Measurements from ENCODE around the gene EXOC6B.
"Not testable (repeated sequence)": the region's sequence is repeated elsewhere in the genome, so short reads cannot be mapped to it uniquely, and the experiment has no call there.

Gene EXOC6B

DNA sequence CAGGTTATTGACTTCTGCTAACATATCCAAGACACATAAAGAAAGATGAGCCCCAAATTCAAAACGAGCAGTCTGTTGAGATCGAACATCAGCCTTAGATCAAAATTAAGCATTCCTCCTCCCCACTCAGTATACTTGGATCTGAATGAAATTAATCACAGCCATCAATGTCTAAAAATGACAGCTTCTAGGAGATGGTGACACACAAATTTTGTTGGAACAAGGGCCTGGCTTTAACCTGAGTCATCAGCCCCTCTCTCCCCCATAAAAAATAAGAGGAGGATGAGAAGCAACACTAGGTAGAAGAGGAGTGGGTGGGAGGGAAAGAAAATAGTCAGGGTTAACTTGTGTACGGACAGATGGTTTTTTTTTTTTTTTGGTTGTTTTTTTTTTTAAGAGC, 223.1 kb downstream of the EXOC6B start:
- DNase-seq: no peak

DNA sequence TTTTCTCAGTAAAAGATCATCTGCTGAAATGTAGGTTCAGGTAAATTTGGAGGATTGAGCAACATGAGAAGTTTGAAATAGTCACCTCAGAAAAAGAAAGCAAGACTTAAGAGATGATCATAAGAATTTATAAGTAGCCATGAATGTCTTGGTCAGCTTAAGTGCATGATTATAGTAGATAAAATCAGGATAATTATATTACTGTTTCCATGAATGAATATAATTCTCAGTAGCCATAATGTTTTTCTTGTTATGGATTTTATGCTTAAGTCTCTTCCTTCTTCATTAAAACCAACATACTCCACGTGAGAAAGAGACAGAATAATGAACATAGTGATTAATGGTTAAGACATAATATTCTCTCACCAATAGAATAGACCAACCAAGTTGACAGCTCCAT, 223.7 kb downstream of the EXOC6B start:
- DNase-seq: no peak

DNA sequence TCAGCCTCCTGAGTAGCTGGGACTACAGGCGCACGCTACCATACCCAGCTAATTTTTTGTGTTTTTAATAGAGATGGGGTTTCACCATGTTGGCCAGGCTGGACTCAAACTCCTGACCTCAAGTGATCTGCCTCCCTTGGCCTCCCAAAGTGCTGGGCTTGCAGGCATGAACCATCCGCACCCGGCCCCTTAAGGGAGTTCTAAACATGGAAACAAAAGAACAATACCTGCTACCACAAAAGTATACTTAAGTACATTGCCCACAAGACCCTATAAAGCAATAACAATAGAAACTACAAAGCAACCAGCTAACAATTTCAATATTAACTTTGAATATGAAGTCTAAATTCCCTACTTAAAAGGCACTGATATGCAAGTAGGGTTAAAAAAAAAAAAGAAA, 242.0 kb downstream of the EXOC6B start:
- DNase-seq: not testable (repeated sequence)

DNA sequence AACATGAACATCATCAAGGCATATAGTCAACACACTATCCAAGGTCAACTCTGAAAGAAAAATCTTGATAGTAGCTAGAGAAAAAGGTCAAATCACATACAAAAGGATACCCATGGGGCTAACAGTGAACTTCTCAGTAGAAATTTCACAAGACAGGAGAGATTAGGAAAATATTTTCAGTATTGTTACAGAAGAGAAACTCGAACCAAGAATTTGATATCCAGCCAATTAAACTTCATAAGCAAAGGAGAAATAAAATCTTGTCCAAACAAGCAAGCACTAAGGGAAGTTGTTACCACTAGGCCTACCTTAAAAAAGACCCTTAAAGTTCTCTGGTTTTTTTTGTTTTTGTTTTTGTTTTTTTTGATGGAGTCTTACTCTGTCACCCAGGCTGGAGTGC, 242.5 kb downstream of the EXOC6B start:
- no peak for DNase-seq

DNA sequence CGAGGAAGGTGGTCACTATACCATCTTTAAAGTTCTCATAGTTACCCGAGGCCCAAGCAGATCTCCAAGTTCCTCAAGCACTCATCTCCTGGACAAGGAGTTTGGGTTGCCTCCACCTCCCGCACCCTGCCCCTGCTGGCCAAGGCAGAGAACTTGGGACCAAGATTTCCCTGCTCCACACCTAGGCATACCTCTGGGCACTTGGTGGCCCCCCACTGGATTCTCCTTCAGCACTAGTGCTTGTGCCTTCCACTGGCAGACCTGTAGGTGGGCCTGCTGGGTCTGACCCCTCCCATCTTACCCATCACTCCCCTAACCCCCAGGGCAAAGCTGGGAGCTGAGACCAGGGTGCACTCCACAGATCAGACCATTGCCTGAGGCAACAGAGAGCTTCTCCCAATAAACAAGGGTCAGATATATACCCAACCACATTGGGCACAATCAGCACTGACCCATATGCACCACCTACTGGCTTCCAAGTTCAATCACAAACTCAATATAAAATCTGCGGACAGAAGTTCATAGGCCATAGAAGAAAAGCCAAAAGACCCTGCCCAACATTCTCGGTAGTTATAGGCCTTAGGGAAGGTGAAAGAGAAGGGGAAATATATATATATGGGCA, 244.2 kb downstream of the EXOC6B start:
- no peak for DNase-seq

DNA sequence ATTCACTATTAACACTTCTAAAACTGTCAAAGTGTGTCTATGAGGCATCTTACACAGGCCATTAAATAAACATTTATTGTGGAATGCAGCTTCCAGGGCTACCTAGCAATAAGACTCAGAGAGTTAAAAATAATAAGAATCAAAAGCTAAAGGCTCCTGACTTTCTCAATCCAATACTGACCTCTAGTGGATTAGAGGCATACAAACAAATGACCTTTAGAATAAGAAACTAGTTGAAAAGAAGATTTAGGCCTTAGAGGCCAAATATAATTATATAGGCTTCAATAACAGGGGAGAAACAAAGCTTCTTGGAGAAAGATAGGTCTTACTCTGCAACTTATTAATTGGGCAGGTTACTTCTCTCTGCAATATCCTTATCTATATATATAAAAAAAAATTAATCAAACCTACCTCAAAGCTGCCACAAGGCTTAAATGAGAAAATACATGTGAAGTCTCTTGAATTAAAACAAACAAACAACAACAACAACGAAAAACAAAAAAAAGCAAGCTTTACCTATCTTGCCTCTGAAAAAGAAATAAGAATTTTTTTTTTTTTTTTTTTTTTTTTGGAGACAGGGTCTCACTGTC, 246.1 kb downstream of the EXOC6B start:
- no peak for DNase-seq

DNA sequence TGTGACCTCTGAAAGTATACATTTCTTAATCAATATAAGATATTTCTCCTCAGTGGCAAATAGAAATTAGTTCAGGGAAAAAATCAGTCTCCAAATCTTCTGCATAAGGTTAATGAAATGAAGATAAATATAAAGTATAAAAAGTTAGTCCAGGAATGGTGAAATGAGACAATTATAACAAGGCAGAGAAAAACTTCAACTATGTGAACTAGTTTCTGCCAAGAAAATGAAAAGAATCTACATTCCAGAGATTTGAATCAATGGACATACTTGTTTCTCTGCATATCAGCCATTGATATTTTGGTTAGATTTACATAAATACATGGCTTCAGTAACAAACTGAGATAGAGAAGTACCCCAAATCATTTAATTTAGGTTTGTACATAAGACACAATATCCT, 249.0 kb downstream of the EXOC6B start:
- no peak for DNase-seq

DNA sequence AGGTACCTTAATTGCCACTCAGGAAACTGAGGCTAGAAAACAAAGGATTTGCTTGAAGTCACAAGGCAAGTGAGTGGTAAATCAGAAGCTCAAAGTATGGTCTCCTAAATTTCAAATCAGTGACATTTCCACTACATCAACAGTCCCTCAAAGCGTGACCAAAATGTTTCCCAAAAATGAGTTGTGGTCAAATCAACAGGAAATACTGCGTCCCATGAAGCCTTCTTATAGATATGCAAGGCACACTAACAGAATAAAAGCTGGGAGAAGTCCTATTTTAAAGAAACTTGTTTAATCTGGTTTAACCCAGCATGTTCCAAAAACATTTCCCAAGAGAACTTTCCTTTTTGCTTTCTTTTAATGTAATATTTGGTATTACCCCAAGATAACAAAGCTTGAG, 249.4 kb downstream of the EXOC6B start:
- DNase-seq: no peak

DNA sequence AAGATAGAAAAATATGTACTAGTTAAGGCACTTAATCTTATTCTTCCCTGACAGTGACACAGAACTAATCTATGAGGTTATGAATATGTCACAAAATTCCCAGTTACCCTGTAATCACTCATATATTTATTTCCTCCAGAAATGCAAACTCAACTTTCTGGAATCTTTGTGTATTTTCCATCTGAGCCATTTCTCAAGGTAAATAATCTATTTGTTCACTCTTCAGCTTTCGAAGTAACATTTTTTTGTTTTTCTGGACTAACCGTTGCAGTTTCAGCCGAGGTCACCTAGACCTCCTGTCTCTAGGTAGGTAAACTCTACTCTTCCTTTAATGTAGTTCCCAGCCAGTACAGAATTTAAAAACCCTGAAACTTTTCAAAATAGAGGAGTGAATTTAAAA, 250.9 kb downstream of the EXOC6B start:
- no peak for DNase-seq

DNA sequence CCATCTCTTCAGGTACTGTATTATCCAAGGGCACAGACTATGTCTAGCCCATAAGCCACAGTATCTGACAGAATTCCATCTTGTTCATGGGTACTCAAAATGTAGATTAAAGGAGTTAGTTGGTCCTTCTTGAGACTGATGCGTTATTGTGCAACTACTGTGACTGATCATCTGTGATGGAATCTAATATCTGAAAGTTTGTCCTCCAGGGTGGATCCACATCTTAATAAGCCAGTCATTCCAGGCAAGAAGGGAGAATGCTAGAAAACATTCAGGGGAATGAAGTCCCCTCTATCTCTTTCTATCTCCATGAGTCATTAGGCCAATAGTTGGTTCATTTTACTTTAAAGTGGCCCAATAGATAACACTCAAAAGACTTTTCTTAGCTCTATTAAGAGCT, 252.6 kb downstream of the EXOC6B start:
- DNase-seq: no peak

DNA sequence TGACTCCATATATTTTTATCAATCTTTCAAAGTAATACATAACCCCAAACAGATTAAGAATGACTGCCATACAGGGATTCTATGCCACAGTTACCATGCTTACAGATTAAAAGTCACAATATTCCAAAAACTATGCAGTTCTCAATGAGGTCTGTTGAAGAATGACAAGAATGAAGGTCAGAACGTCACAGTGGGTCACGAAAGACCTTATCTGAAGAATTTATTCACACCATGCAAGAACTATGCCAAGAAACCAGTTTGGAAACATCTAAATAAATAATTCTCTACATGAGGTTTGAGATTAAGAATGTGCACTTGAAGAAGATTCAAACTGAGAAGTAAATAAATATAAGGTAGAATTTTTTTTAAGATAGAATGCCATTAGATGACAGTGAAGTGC, 253.3 kb downstream of the EXOC6B start:
- DNase-seq: no peak

DNA sequence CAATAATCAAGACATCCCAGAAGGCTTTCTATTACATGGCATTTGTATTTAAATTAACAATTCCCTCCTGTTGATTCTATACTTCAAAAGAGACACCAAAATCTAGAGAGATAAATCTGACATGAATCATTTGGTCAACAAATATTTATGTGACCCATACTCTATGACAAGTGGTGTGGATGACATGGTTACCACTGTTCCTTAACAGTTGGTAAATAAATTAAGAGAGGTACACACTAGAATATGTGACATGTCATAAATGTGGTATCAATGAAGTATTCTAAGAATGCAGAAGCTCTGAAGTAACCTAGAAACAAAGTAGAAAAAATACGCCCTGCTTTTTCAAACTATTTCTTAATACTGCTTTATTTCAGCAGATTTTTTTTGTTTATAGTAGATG, 255.4 kb downstream of the EXOC6B start:
- no peak for DNase-seq

DNA sequence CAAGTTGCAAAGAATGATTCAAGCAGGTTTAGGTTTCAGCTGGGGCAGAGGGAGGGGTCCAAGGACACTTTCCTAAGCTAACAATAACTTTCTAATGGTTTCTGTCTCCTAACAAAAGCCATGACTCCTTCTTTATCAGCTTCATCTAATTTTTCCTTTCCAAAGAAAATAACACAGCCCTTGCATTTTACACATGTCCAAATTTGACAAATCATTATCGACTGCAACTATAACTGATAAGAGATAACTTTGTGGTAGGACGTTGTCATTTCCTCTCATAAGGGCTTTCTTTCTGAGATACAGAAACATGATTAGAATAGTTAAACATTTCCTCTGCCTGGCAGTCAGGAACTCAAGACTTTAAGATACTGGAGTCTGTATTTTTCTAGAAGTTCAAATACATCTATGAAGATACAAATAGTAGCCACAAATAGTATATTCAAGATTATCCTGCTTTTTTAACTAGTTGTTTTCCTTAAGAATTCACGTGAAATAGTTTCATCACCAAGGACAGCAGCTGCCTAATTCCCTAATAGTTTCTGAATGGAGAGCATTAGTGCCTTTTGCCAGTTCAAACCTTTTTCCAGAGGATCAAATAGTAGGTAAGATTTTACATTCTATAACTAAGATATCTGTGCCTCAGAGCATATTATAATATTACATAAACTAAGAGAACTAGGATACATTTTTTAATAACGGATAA, 263.2 kb downstream of the EXOC6B start:
- no peak for DNase-seq

DNA sequence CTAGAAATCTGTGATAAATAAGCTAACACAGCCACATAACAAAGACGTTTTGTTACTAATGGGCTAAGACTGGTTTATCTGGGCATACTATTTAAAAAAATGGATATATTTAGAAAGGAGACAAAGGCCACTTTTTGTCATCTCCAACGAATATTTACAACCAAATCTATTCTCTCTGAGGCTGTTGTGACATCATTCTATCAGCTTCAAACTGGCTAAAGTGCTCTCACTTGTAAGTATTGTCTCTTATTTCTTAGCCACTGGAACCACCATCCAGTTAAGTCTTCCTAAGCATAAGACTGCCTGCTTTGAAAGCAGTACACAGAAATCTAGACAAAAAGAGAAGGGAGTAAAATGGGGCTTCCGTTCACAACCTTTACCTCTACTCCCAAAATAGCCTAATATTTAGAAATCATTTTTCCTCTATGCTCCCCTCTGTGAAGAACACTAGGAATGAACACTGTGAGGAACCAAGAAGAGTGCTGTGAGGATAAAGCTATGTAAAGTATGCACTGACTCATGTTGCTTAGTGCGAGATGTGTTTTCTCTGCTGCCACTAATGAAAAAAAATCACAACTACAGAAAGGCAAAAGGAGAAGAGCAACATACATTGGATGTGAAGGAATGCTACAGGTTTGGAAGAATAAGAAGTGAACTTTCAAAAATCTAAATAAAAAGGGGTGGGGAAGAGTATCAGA, 264.1 kb downstream of the EXOC6B start:
- no peak for DNase-seq

DNA sequence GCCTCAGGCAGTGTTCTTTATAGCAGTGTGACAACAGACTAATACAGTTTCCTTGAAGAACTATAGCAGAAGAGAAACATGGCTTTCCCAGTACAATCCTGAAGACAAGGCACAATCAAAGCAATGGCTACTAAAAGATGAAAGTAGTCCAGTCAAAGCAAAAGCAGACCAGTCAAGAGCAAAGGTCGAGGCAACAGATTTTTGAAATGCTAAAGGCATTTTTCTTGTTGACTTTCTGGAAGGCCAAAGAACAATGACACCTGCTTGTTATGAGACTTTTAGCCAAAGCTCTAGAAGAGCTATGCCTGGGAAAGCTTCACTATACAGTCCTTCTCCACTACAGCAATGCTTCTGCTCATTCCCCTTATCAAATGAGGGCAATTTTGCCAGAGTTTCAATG, 269.9 kb downstream of the EXOC6B start:
- no peak for DNase-seq

DNA sequence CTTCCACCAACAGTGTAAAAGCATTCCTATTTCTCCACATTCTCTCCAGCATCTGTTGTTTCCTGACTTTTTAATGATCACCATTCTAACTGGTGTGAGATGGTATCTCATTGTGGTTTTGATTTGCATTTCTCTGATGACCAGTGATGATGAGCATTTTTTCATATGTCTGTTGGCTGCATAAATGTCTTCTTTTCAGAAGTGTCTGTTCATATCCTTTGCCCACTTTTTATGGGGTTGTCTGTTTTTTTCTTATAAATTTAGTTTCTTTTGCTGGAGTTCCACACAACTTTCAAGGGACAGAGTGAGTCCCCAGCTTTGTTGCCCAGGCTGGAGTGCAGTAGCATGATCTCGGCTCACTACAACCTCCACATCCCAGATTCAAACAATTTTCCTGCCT, 270.5 kb downstream of the EXOC6B start:
- DNase-seq: not testable (repeated sequence)

DNA sequence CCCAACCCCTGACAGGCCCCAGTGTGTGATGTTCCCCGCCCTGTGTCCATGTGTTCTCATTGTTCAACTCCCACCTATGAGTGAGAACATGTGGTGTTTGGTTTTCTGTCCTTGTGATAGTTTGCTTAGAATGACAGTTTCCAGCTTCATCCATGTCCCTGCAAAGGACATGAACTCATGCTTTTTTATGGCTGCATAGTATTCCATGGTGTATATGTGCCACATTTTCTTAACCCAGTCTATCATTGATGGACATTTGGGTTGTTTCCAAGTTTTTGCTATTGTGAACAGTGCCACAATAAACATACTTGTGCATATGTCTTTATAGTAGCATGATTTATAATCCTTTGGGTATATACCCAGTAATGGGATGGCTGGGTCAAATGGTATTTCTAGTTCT, 270.9 kb downstream of the EXOC6B start:
- not testable (repeated sequence) for DNase-seq

DNA sequence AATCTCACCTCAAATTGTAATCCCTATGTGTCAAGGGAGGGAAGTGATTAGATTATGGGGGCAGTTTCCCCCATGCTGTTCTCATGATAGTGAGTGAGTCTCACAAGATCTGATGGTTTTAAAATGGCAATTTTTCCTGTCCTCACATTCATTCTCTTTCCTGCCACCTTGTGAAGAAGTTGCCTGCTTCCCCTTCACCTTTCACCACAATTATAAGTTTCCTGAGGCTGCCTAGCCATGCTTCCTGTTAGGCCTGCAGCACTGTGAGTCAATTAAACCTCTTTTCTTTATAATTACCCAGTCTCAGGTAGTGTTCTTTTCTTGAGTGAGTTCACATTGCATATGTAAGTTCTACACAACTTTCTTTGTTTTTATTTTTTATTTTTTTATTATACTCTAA, 271.5 kb downstream of the EXOC6B start:
- no peak for DNase-seq

DNA sequence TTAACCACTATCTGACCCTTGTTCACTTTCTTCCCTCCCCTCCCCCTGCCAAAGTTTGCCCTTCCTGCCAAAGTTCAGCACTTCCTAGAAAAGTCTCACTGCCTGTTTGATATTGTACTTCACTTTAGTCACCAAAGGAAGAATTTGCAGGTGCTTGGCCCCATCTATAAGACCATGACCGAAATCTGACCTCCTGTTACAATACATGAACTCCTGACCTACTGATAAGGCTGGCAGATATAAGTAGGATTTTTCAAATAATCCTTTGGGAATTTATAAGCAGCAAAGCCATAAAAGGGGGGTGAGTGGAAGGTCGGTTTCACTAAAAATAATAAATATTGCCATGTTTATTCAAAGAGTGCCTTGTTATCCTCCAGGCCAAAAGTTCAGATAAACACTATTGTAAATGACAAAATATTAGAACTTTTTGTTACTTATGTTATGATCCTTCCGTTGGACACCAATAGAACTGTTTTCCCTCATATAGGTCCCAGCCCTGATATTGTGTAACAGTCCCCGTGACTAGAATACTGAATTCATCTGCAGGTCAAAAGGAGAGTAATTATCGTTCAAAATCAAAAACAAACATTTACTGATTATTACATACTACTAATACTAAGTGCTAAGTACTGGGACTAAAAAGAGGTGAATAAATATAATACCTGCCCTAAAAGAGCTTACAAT, 277.6 kb downstream of the EXOC6B start:
- no peak for DNase-seq

DNA sequence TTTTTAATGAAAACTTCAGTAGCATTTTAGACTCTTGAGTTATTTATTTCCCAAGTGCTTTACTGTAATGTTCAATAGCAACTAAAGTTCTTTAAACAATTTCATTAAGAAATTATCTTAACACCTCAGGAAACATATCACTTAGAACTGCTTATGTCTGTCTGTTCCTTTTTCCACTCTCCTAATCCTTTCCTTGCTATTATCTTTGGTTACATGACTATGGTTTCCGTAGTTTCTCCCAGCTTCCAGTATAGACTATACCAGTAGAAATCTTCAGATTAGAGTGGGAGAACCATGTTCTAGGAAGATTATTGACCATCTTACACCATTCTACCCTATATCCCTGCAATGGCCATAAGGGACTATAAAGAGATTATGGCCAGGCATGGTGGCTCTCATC, 280.0 kb downstream of the EXOC6B start:
- DNase-seq: no peak

DNA sequence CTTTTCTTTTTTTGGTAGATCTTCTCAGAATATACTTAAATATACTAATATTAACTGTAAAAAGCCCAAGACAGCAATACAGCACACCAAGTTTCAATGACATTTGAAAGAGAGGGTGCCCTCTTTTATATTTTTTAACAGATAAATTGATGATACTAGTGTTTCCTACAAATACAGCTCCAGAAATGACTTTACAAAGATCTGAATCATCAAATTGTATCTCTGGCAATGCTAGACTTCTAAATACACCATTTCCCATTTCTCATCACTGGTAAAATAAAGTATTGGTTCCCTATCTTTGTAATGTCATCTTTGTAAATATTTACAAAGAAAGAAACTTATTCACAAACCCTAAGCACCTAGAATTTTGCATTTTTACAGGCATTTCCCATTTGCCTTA, 281.3 kb downstream of the EXOC6B start:
- no peak for DNase-seq

DNA sequence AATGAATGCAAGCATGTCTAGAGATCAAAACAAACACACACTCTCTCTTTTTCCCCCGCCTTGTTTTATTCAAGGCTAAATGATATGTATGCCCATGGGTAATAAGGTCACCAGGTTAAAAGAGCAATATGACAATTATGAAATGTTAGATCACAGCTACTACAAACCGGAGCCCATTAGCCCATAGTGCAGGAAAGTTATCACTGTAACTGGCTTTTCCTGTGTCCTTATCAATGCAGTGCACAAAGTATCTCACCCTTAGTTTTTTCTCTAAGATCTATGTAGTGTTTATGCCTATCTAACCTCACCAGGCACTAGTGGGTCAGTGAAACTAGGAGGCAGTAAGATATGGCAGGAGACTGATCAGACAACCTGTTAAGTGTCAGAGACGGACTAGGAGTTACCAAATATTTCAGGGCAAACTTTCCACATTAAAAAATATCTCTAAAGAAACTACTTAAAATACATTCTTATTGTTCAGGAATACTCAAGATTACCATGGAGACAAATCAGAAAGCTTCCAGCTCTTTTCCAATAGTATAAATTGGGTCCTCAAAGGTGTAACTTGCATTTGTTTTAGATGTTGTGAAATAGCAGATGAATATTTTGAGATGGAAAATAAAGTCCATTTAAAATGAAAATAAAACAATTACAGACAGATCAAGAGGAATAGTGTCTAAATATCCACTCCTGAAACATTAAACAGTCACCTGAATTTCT, 282.2 kb downstream of the EXOC6B start:
- no peak for DNase-seq

DNA sequence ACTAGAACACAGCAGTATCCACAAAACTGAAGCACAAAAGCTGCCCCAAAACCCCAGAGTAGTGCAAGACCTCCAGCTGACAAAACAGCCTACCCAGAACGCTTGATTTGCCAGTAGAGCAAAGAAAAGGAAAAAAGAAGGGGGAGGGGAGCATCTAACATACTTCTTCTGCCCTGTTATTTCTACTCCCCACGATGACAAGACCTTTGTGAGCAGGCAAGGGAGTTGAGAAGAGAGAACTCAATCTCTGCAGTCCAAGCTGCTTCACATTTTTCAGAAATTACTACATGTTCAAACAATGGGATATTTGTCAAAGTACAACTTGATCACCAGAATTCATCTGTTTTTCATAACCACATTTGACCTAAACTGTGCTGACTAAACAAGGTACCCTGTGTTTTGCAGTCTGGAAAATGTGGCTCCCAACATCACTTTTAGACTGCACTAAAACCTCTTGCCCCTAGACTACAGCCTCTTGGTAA, 286.7 kb downstream of the EXOC6B start:
- no peak for DNase-seq

Measured in stimulated activated naive CD4-positive, alpha-beta T cell treated with Interleukin-2 at 50 U/mL for 16 hours (primary cell).